HL-60 (cell line): ENCODE data around the gene NID2.

ENCODE experiments used
- DNase-seq, 2 experiments: peaks; one replicate each; pipeline ENCODE4 v3.0.0-alpha.2; 2010 to 2020; ENCODE audit warnings: low read depth in 1 of 2, low spot score in 1 of 2
- H3K27ac ChIP-seq: fragments of 250-450 bp; sonication (Bioruptor Pico); replicated peaks from 2 replicates; pipeline ENCODE4 v1.5.1; 2020; ENCODE audit warnings: mild to moderate bottlenecking, moderate library complexity
- H3K27me3 ChIP-seq: fragments of 250-450 bp; sonication (Bioruptor Pico); 2 replicates; pipeline ENCODE4 v1.5.1; 2021; ENCODE audit warnings: mild to moderate bottlenecking, moderate library complexity; ENCODE audit not compliant: insufficient read depth, poor library complexity, severe bottlenecking
- H3K4me3 ChIP-seq: replicated peaks from 2 replicates; pipeline ENCODE4 v1.5.1; 2011; ENCODE audit warnings: mild to moderate bottlenecking, control low read depth, low read length; ENCODE audit not compliant: insufficient read depth
- GABPA ChIP-seq: IDR thresholded peaks from 2 replicates; pipeline ENCODE4 v1.6.1; 2012; ENCODE audit warnings: low read depth
- POLR2AphosphoS5 ChIP-seq: IDR thresholded peaks from 2 replicates; pipeline ENCODE4 v1.6.1; 2012; ENCODE audit warnings: low read depth
- REST ChIP-seq: IDR thresholded peaks from 2 replicates; pipeline ENCODE4 v1.6.1; 2012; ENCODE audit warnings: low read depth; ENCODE audit not compliant: insufficient replicate concordance
- SPI1 ChIP-seq: IDR thresholded peaks from 2 replicates; pipeline ENCODE4 v1.6.1; 2012; ENCODE audit warnings: low read depth, mild to moderate bottlenecking, borderline replicate concordance
- TF ChIP-seq, protein P1 (sequence below): IDR thresholded peaks from one replicate; pipeline ENCODE4 v1.5.1; 2011; ENCODE audit warnings: low read length, control low read depth, inconsistent platforms; ENCODE audit not compliant: insufficient read depth

The NID2 gene

DNA sequence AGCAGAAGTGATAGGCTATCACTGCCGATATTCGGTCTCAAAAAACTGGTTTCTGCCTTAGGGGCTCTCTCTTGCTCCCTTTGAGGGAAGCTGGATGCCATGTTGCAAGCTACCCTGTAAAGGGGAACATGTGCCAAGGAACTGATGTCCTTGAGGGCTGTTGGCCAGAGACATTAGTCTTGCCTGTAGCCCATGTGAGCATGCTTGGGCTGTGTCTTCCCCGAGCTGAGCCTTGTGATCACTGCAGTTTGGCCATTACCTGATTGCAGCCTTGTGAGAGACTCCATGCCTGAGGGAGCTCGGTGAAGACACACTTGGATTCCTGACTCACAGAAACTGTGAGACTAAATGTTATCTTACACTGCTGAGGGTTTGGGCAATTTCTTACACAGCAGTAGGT lies 60.7 kb downstream of the NID2 start:
- no peak for DNase-seq
- no peaks in the 10 kb centered on the region for H3K27me3 ChIP-seq
- H3K27ac ChIP-seq: no peak overlapping the region
- H3K4me3 ChIP-seq: no peak overlapping the region
- TF ChIP-seq POLR2AphosphoS5 (no peak), SPI1 (no peak), REST (no peak), GABPA (no peak)
- TF ChIP-seq, protein P1, sequence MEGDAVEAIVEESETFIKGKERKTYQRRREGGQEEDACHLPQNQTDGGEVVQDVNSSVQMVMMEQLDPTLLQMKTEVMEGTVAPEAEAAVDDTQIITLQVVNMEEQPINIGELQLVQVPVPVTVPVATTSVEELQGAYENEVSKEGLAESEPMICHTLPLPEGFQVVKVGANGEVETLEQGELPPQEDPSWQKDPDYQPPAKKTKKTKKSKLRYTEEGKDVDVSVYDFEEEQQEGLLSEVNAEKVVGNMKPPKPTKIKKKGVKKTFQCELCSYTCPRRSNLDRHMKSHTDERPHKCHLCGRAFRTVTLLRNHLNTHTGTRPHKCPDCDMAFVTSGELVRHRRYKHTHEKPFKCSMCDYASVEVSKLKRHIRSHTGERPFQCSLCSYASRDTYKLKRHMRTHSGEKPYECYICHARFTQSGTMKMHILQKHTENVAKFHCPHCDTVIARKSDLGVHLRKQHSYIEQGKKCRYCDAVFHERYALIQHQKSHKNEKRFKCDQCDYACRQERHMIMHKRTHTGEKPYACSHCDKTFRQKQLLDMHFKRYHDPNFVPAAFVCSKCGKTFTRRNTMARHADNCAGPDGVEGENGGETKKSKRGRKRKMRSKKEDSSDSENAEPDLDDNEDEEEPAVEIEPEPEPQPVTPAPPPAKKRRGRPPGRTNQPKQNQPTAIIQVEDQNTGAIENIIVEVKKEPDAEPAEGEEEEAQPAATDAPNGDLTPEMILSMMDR: no peak

GRCh38 chr14:52007637-52008036 lies 61.2 kb downstream of the NID2 start:
- no peak overlapping the region for H3K4me3 ChIP-seq
- no peaks in the 10 kb centered on the region for H3K27me3 ChIP-seq
- TF ChIP-seq, protein P1: no peak
- TF ChIP-seq SPI1 (no peak), GABPA (no peak), POLR2AphosphoS5 (no peak), REST (no peak)
- no peak for DNase-seq
- no peak overlapping the region for H3K27ac ChIP-seq

DNA sequence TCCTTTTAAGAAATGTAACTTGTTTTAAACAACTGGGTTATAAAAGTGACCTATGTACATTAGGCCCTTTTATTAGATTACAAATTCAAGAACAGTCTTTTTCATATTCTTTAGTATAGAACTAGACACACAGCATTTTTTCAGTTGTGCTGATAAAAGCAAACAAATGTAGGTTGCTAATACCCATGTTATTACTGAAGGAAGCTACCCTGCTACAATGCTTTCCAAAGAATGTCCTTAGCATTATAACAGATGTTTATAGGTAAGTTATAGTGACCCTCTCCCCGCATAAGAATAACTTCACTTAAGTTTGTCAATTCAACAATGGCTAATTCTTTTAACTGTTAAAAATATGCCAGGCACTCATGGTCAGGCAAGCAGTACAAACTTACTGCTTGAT lies 61.6 kb downstream of the NID2 start:
- H3K27ac ChIP-seq: no peak overlapping the region
- no peaks in the 10 kb centered on the region for H3K27me3 ChIP-seq
- DNase-seq: no peak
- no peak for TF ChIP-seq POLR2AphosphoS5
- TF ChIP-seq GABPA: no peak
- no peak for TF ChIP-seq REST
- no peak for TF ChIP-seq SPI1
- TF ChIP-seq, protein P1: no peak
- no peak overlapping the region for H3K4me3 ChIP-seq
